H1 (cell line): ENCODE measurements around the gene TMEM52B. TPM values are rescaled to one million over a fixed set of nuclear protein-coding genes. Genes with fewer than 3 reads are reported as not detected.

Experiments used
- polyA plus RNA-seq, 7 experiments: library from polyadenylated mRNA; depleted of rRNA in 3 of 7; stranded (reverse) in 5 of 7; unstranded in 2 of 7; fragments of >200 nt in 5 of 7; fragments of 200-250 nt in 2 of 7; gene quantifications; 1 replicate in 5 of 7; 2 replicates in 1 of 7; 4 replicates in 1 of 7; pipeline versions ENCODE4 v1.2.1 to v1.2.3, GENCODE V29; 2011 to 2013; ENCODE audit warnings: missing spikeins in 2 of 7, mixed read lengths in 2 of 7
- total RNA-seq: library from RNA; stranded (reverse); fragmentation: NEBNext Ultra II Directional; extraction: Animal tissue kit (Norgen Biotek cat#: 25700); gene quantifications from 2 replicates; pipeline ENCODE4 v1.2.1, GENCODE V29; 2021
- TF ChIP-seq, protein P1 (sequence below): fragments of 300-600 bp; sonication (generic); IDR thresholded peaks from 2 replicates; pipeline ENCODE4 v1.7.1; 2012; ENCODE audit warnings: low read length, moderate library complexity, mild to moderate bottlenecking, inconsistent platforms; ENCODE audit not compliant: insufficient replicate concordance

Gene TMEM52B
- total and polyA plus RNA-seq, 2 of the 8 experiments (the other 6 are each of a cell fraction or from before 2014, with no cell fraction given) = not detected

DNA sequence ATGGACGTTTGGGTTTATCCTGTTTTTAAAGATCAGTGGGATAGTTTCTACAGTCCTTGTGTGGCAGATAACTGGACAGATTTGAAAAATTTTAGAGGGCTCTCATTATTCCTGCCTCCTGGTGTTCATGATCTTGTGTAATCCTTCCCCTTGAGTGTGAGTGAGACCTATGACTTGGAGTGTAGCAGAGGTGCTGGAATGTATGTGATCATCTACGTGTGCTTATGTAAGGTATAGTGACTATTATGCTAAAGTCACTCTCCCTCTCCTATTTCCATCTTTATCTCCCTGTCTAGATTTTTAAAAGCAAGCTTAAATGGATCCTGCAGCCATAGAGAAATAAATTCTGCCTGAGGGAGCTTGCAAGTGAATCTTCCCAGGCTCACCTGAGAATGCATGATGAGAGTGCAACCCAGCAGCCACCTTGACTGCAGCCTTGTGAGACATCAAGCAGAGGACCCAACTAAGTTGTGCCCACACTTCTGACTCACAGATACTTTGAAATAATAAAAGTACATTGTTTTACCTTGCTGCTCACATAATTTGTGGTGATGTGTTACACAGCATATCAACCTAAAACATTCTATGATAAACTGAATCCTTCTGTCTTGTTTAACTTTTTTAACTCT, 3.7 kb upstream of the TMEM52B start (continued):
- TF ChIP-seq, protein P1, sequence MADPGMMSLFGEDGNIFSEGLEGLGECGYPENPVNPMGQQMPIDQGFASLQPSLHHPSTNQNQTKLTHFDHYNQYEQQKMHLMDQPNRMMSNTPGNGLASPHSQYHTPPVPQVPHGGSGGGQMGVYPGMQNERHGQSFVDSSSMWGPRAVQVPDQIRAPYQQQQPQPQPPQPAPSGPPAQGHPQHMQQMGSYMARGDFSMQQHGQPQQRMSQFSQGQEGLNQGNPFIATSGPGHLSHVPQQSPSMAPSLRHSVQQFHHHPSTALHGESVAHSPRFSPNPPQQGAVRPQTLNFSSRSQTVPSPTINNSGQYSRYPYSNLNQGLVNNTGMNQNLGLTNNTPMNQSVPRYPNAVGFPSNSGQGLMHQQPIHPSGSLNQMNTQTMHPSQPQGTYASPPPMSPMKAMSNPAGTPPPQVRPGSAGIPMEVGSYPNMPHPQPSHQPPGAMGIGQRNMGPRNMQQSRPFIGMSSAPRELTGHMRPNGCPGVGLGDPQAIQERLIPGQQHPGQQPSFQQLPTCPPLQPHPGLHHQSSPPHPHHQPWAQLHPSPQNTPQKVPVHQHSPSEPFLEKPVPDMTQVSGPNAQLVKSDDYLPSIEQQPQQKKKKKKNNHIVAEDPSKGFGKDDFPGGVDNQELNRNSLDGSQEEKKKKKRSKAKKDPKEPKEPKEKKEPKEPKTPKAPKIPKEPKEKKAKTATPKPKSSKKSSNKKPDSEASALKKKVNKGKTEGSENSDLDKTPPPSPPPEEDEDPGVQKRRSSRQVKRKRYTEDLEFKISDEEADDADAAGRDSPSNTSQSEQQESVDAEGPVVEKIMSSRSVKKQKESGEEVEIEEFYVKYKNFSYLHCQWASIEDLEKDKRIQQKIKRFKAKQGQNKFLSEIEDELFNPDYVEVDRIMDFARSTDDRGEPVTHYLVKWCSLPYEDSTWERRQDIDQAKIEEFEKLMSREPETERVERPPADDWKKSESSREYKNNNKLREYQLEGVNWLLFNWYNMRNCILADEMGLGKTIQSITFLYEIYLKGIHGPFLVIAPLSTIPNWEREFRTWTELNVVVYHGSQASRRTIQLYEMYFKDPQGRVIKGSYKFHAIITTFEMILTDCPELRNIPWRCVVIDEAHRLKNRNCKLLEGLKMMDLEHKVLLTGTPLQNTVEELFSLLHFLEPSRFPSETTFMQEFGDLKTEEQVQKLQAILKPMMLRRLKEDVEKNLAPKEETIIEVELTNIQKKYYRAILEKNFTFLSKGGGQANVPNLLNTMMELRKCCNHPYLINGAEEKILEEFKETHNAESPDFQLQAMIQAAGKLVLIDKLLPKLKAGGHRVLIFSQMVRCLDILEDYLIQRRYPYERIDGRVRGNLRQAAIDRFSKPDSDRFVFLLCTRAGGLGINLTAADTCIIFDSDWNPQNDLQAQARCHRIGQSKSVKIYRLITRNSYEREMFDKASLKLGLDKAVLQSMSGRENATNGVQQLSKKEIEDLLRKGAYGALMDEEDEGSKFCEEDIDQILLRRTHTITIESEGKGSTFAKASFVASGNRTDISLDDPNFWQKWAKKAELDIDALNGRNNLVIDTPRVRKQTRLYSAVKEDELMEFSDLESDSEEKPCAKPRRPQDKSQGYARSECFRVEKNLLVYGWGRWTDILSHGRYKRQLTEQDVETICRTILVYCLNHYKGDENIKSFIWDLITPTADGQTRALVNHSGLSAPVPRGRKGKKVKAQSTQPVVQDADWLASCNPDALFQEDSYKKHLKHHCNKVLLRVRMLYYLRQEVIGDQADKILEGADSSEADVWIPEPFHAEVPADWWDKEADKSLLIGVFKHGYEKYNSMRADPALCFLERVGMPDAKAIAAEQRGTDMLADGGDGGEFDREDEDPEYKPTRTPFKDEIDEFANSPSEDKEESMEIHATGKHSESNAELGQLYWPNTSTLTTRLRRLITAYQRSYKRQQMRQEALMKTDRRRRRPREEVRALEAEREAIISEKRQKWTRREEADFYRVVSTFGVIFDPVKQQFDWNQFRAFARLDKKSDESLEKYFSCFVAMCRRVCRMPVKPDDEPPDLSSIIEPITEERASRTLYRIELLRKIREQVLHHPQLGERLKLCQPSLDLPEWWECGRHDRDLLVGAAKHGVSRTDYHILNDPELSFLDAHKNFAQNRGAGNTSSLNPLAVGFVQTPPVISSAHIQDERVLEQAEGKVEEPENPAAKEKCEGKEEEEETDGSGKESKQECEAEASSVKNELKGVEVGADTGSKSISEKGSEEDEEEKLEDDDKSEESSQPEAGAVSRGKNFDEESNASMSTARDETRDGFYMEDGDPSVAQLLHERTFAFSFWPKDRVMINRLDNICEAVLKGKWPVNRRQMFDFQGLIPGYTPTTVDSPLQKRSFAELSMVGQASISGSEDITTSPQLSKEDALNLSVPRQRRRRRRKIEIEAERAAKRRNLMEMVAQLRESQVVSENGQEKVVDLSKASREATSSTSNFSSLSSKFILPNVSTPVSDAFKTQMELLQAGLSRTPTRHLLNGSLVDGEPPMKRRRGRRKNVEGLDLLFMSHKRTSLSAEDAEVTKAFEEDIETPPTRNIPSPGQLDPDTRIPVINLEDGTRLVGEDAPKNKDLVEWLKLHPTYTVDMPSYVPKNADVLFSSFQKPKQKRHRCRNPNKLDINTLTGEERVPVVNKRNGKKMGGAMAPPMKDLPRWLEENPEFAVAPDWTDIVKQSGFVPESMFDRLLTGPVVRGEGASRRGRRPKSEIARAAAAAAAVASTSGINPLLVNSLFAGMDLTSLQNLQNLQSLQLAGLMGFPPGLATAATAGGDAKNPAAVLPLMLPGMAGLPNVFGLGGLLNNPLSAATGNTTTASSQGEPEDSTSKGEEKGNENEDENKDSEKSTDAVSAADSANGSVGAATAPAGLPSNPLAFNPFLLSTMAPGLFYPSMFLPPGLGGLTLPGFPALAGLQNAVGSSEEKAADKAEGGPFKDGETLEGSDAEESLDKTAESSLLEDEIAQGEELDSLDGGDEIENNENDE = no peak
